ENCODE data around the gene HES5.

Gene HES5

GRCh38 chr1:2546515-2547209 lies 16.6 kb upstream of the HES5 start:
- peak; percentile 91 for DNase-seq

- DNase-seq = peak; percentile 94
Measured at GRCh38 chr1:2545754-2546514, 15.9 kb upstream of the HES5 start.

GRCh38 chr1:2544875-2545640 lies 15.0 kb upstream of the HES5 start:
- no peak for DNase-seq

- no peak for DNase-seq
Measured at GRCh38 chr1:2544093-2544874, 14.2 kb upstream of the HES5 start.

GRCh38 chr1:2543543-2544092 lies 13.6 kb upstream of the HES5 start:
- peak; percentile 53 for DNase-seq

GRCh38 chr1:2542246-2542915 lies 12.3 kb upstream of the HES5 start:
- DNase-seq = no peak

- DNase-seq = no peak
Measured at GRCh38 chr1:2541619-2542245, 11.7 kb upstream of the HES5 start.

GRCh38 chr1:2540816-2541492 lies 10.9 kb upstream of the HES5 start:
- DNase-seq = no peak

- no peak for DNase-seq
Measured at GRCh38 chr1:2539312-2539907, 9.3 kb upstream of the HES5 start.

- DNase-seq = no peak
Measured at GRCh38 chr1:2538872-2539271, 8.8 kb upstream of the HES5 start.

GRCh38 chr1:2538376-2538775 lies 8.3 kb upstream of the HES5 start:
- no peak for DNase-seq

GRCh38 chr1:2537784-2538115 lies 7.7 kb upstream of the HES5 start:
- no peak for DNase-seq

- DNase-seq = no peak
Measured at GRCh38 chr1:2535981-2536380, 5.9 kb upstream of the HES5 start.

GRCh38 chr1:2535455-2535854 lies 5.4 kb upstream of the HES5 start:
- DNase-seq = no peak

GRCh38 chr1:2534687-2535441 lies 4.8 kb upstream of the HES5 start:
- DNase-seq = no peak

- DNase-seq = no peak
Measured at GRCh38 chr1:2534315-2534686, 4.2 kb upstream of the HES5 start.

- no peak for DNase-seq
Measured at GRCh38 chr1:2533365-2533764, 3.3 kb upstream of the HES5 start.

- DNase-seq = no peak
Measured at GRCh38 chr1:2532485-2533160, 2.6 kb upstream of the HES5 start.
